ENCODE data around the gene OCEL1. TPM values are rescaled to one million over a fixed set of nuclear protein-coding genes. Genes with fewer than 3 reads are reported as not detected.

OCEL1 gene
- total RNA-seq, 2 experiments from 2014 or later: 17.6 to 17.9 TPM

DNA sequence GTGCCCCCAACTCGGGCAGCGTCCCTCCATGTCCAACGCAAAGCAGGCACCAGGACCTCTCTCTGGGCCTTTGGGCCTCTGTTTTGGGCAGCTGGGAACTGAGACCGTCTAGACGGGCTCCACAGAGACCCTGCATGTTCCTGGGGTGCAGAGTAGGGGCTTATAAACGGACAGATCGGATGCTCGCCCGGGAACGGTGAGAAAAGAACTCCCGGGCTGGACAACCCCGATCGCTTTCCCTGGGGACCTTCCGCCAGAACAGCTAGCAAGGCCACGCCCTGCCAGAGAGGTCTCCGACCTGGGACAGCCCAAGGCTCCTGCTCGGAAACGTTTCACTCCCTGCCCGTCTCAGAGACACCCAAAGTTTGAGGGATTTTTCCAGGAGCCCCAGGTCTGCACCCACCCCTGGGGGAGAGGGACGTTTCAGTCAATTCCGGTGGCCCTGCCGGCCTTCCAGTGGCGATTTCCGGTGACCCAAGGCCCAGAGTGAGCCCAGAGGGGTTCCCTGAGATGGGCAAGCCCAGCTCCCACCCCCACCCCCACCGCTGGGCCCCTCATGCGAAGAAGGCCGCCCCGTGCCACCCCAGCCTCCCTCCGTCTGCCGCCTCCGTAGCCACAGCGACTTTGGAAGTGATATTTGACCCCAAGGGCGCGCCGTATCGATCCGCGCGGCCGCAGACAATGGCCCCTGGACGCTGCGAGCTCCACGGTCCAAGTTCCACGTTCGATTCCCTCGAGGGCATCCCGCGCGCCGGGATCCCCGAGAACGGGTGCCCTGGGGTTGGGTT is 18.0 kb downstream of the OCEL1 start:
- Mint-ChIP-seq H3K4me3 (peak overlapping the region; percentile 52), H3K36me3 (no peaks in the 10 kb centered on the region), H3K27me3 (no peaks in the 10 kb centered on the region), H3K9me3 (no peaks in the 10 kb centered on the region), H3K4me1 (ENCODE audit: low read depth) (peaks cover 9% of the 10 kb centered on the region), H3K27ac (no peak overlapping the region)
- ChIA-PET CTCF (interaction anchor here (1.0 to 1.9 kb wide), 4 partner anchors 9 to 23 kb away, joined by 3 to 5 read pairs (median 4); partner anchors contain the start of genes BABAM1 and OCEL1), POLR2A (no interaction called here)
- no peak for DNase-seq
- intact Hi-C loops (cut with micrococcal nuclease): no loop called here

DNA sequence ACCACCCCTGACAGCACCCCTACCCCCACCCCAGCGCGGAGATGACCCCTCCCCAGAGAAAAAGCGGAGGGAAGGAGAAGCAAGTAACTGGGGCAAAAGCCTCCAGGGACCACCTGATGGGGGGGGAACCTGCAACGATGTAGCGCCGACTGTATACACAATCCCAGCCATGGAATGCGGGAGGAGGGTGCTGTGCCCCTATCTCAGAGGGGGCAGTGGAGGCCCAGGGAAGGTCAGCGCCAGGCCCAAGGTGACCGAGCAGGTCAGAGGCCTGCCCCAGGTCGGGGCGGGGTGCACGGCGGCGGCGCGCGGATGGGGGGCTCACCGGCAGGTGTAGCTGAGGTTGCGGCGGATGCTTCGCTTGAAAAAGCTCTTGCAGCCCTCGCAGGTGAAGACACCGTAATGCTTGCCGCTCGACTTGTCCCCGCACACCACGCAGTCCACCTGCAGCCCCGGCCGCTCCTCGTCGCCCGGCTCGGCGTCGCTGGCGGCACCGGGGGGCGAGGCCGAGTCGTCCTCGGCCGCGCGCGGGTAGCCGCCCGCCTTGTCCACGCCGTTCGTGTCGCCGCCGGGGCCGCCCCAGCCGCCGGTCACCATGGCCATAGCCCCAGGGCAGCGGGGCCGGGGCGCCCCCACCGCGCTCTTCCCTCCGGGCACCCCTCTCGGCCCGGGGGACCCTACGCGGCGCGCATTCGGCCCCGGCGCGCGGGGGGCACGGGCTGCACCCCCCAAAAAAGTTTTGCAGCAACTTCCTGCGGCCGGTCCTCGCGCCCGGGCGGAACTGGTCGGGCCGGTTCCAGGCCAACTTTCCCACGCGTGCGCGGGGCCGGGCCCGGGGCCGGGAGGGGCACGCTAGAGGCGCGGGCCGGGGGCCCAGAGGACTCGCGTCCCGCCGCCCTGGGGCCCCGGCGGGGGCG is 18.9 kb downstream of the OCEL1 start:
- intact Hi-C loops (cut with micrococcal nuclease): no loop called here
- Mint-ChIP-seq H3K27me3 (no peaks in the 10 kb centered on the region), H3K27ac (no peak overlapping the region), H3K4me3 (peak overlapping the region; percentile 52), H3K9me3 (no peaks in the 10 kb centered on the region), H3K4me1 (ENCODE audit: low read depth) (peaks cover 9% of the 10 kb centered on the region), H3K36me3 (no peaks in the 10 kb centered on the region)
- CTCF ChIA-PET: interaction anchor here (1.4 kb wide), 1 partner anchor 16 kb away, joined by 3 read pairs; no protein-coding TSS in a partner anchor
- DNase-seq: no peak
- POLR2A ChIA-PET: no interaction called here

DNA sequence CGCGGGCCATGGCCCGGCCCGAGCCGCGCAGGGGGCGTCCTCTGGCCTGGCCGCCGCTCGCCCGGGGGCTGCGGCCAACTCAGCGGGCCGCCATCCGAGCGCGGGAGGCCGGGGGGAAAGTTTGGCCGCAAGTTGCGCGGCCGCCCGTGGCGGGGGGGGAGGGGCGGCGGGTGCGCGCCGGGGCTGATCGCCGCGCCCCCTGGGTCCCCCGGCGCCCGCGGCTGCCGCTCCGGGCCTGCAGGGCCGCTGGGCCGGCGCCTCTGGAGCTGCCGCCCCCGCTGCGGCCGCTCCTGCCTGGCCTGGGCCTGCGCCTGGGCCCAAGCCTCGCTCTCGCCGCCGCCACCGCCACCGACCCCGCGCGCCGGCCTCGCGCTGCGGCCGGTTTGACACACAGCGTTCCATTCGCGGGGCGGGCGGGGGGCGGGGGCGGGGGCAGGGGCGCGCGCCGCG is 19.5 kb downstream of the OCEL1 start, which contains the start of gene NR2F6:
Gene NR2F6, minus strand, starts transcription at position 385 of the 450 bp plus-strand sequence. CDS start 699 bp downstream, outside the sequence.
- Mint-ChIP-seq H3K4me1 (ENCODE audit: low read depth) (peaks cover 9% of the 10 kb centered on the region), H3K36me3 (no peaks in the 10 kb centered on the region), H3K27me3 (no peaks in the 10 kb centered on the region), H3K27ac (peak within 1 kb of the TSS; percentile 65), H3K9me3 (no peaks in the 10 kb centered on the region), H3K4me3 (peak within 1 kb of the TSS; percentile 82)
- DNase-seq: no peak
- CTCF ChIA-PET: no interaction called here
- POLR2A ChIA-PET: no interaction called here
- intact Hi-C loops (cut with micrococcal nuclease): no loop called here

DNA sequence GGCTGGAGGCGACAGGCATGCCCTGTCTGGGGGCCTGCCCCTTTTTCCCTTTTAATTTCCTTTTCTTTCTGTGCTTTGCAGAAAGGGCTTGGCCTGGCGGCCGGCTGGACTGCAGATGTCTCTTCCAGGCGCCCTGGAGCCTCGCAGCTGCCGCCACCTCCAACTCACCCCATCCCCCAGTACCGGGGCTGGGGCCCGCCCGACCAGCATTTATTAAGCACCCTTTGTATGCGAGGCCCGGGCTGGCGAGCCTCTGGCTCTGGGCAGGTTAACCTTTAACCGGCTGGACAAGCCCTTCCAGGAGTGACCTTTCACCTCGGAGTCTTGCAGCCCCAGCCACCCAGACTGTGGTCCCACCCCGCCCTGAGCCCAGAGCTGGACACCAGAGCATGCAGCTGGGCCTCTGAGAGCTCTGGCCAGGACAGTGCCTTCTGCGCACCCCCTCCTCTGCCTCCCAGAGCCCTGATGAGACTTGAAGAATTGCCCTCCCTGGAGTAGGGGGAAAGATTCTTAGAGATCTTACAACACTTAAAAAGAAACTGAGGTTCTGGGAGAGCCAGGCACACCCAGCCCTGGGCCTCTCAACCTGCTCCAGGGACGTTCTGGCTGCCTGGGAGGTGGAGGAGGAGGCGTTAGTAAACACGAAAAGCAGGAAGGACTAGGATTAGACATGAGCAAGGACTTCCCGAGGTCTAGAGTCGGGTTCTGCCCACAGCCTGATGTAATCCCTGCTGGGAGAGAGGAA is 20.8 kb downstream of the OCEL1 start:
- H3K27me3 Mint-ChIP-seq: no peaks in the 10 kb centered on the region
- H3K27ac Mint-ChIP-seq: no peak overlapping the region
- H3K9me3 Mint-ChIP-seq: no peaks in the 10 kb centered on the region
- H3K36me3 Mint-ChIP-seq: no peaks in the 10 kb centered on the region
- intact Hi-C loops (cut with micrococcal nuclease): no loop called here
- CTCF ChIA-PET: no interaction called here
- H3K4me1 Mint-ChIP-seq (ENCODE audit: low read depth): peaks cover 9% of the 10 kb centered on the region
- POLR2A ChIA-PET: no interaction called here
- peak overlapping the region; percentile 82 for H3K4me3 Mint-ChIP-seq
- no peak for DNase-seq

DNA sequence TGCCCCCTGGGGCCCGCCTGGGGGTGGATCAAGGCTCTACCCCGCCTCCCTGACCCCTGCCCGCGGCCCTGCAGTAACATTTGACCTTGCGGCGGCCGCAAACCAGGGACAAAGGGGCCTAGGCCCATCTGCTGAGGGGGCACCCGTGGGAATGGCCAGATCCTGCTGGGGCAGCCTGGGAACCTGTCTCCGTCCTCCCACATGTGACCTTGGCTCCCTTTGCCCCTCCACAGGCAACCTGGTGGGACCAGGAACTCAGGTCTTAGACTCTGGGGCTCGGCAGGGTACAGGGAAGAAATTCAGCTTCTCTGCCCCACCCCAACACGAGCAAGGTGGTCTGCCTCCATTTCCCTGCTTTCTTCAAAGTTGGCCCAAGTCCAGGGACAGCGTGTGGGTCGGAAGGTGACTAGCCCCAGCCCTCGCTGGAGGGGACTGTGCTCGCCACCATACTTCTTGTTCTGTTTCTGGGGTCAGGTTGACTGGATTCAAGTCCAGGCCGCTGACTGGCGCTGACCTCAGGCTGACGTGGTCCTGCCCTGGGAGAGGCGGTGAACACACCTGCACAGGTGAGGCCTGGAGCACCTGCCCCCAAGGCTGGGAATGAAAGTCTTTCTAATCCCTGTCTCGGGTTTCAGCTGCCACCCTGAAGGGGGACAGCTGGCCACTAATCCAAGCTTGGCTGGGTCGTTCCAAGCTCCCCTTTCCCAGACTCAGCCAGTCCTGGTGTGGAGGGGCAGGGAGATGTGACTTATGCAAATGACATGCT is 22.2 kb downstream of the OCEL1 start:
- intact Hi-C loops (cut with micrococcal nuclease): no loop called here
- CTCF ChIA-PET: interaction anchor here (1.3 kb wide), 1 partner anchor 13 kb away, joined by 6 read pairs; no protein-coding TSS in a partner anchor
- H3K27me3 Mint-ChIP-seq: no peaks in the 10 kb centered on the region
- H3K27ac Mint-ChIP-seq: no peak overlapping the region
- H3K4me1 Mint-ChIP-seq (ENCODE audit: low read depth): peaks cover 9% of the 10 kb centered on the region
- POLR2A ChIA-PET: no interaction called here
- no peaks in the 10 kb centered on the region for H3K36me3 Mint-ChIP-seq
- no peak overlapping the region for H3K4me3 Mint-ChIP-seq
- DNase-seq: no peak
- no peaks in the 10 kb centered on the region for H3K9me3 Mint-ChIP-seq

DNA sequence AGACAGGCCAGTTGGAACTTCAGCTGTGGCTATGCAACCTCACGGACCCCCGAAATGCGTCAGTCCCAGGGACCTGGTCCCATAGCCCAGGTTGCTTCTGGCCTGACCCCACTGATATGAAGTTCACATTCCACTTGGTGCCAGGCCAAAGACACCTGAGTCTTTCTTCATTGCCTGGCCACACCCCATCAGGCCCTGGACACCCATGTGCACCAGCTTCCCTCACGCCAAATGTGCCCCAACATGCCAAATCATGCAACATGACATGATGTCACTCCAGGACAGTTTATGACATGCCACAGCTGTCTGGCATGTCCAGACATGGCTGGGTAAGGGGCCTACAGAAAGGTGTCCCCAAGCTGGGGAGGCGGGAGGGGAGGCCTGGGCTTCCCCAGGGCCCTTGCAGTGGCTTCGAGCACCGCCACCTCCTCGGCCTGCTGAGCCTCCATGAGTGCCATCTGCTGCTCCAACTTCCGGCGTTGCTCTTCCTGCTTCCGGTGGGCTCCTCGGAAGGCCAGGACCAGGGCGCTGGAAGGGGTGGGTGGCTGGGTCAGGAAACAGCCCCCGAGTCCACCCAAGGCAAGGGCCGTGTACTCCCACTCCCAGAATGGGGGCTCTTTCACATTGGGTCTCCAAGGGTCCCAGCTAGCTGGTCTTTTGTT is 24.0 kb downstream of the OCEL1 start:
- no peak overlapping the region for H3K27ac Mint-ChIP-seq
- ChIA-PET POLR2A (interaction anchor here (0.7 kb wide), 1 partner anchor 24 kb away, joined by 3 read pairs; no protein-coding TSS in a partner anchor), CTCF (interaction anchor here (1.3 kb wide), 1 partner anchor 15 kb away, joined by 6 read pairs; no protein-coding TSS in a partner anchor)
- no peaks in the 10 kb centered on the region for H3K36me3 Mint-ChIP-seq
- no peaks in the 10 kb centered on the region for H3K27me3 Mint-ChIP-seq
- no peak for DNase-seq
- intact Hi-C loops (cut with micrococcal nuclease): no loop called here
- H3K9me3 Mint-ChIP-seq: no peaks in the 10 kb centered on the region
- H3K4me3 Mint-ChIP-seq: no peak overlapping the region
- H3K4me1 Mint-ChIP-seq (ENCODE audit: low read depth): peaks cover 7% of the 10 kb centered on the region

DNA sequence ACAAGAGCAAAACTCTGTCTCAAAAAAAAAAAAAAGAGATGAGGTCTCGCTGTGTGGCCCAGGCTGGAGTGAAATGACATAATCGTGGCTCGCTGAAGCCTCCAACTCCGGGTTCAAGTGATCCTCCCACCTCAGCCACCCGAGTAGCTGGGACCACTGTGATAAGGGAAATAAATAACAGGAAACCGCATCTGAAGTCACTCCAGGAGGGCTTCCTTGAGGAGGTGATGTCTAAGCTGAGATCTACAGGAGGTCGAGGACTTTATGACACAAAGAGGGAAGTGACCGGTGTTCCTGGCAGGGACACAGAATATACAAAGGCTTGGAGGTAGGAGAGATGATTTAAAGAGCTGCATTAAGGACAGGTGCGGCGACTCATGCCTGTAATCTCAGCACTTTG is 28.6 kb downstream of the OCEL1 start:
- no peaks in the 10 kb centered on the region for H3K4me1 Mint-ChIP-seq (ENCODE audit: low read depth)
- POLR2A ChIA-PET: no interaction called here
- DNase-seq: no peak
- no peak overlapping the region for H3K4me3 Mint-ChIP-seq
- H3K36me3 Mint-ChIP-seq: no peaks in the 10 kb centered on the region
- no peaks in the 10 kb centered on the region for H3K9me3 Mint-ChIP-seq
- no peaks in the 10 kb centered on the region for H3K27me3 Mint-ChIP-seq
- CTCF ChIA-PET: interaction anchor here (1.0 to 2.2 kb wide), 2 partner anchors 12 to 14 kb away, joined by 3 to 6 read pairs; no protein-coding TSS in a partner anchor
- intact Hi-C loops (cut with micrococcal nuclease): no loop called here
- H3K27ac Mint-ChIP-seq: no peak overlapping the region

DNA sequence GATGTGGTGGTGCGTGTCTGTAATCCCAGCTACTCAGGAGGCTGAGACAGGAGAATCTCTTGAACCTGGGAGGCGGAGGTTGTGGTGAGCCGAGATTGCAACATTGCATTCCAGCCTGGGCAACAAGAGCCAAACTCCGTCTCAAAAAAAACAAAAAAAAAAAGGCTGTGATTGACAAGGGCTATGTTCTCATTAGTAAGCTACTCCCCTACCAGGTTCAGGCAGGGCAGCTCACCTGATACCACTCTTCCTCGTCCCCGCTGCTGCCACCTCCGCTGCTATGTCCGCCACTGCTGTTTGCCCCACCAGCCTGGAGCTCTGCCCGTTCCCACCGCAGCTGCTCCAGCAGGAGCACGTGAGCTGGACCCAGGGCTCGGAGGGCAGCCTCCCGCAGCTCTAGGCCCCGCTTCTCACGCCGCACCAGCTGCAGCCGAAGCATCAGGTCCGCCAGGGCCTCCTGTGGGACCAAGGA is 29.2 kb downstream of the OCEL1 start:
- Mint-ChIP-seq H3K9me3 (no peaks in the 10 kb centered on the region), H3K4me3 (no peak overlapping the region), H3K27me3 (no peaks in the 10 kb centered on the region), H3K27ac (no peak overlapping the region), H3K4me1 (ENCODE audit: low read depth) (no peaks in the 10 kb centered on the region), H3K36me3 (no peaks in the 10 kb centered on the region)
- intact Hi-C loops (cut with micrococcal nuclease): no loop called here
- POLR2A ChIA-PET: no interaction called here
- CTCF ChIA-PET: interaction anchor here (1.0 to 2.2 kb wide), 4 partner anchors 11 to 134 kb away, joined by 3 to 6 read pairs (median 4); no protein-coding TSS in a partner anchor
- no peak for DNase-seq

DNA sequence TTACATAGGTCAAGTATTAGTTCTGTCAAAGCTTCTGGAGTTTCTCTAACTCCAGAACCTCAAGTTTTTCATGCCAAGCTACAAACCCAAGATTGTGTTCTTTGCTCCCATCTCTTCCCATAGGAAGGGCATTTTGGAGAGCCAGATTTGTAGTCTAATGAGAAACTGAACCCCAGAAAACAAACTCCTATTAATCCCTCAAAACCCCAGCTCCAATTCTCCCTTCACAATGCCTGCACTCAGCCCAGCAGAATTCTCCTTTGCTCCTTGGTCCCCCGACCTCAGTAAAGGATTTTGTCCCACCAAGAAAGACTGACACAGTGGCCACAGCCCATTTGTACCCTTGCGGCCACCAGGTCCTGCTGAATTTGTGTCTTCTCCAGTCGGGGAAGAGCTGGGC is 30.1 kb downstream of the OCEL1 start:
- Mint-ChIP-seq H3K36me3 (no peaks in the 10 kb centered on the region), H3K4me3 (no peak overlapping the region), H3K27ac (no peak overlapping the region), H3K4me1 (ENCODE audit: low read depth) (peaks cover 5% of the 10 kb centered on the region), H3K27me3 (no peaks in the 10 kb centered on the region), H3K9me3 (no peaks in the 10 kb centered on the region)
- POLR2A ChIA-PET: no interaction called here
- no peak for DNase-seq
- intact Hi-C loops (cut with micrococcal nuclease): no loop called here
- CTCF ChIA-PET: interaction anchor here (1.1 to 2.2 kb wide), 4 partner anchors 8 to 133 kb away, joined by 3 to 6 read pairs (median 4); partner anchors contain the start of gene USHBP1

DNA sequence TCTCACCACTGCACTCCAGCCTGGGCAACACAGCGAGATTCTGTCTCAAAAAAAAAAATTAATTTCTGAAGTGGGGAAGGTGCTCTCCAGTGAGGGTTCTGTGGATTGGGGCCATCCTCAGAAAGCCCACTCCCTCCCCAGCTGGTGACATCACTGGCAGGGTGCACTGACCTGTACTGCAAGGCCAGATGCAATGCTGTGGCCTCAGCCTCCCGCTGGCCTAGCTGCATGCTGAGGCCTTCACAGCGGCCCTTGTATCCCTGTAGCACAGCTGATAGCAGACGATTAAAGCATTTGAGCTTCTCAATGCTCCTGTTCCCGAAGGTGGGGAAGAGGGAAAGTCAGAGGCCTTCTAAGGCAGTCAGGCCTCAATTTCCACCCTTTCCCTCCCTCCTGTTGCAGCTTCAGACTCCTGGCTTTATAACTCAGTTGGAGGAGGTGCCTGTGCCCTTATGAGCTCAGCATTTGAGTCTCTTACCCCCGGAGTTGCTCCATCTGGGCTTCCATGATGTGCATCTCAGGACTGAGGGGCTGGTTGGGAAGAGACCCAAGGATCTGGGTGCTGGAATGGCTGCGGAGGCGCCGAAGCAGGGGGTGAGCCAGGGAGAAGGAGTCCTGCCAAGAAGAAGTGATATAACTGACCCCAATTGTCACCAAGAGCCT is 33.2 kb downstream of the OCEL1 start:
- intact Hi-C loops (cut with micrococcal nuclease): no loop called here
- CTCF ChIA-PET: interaction anchor here (0.6 to 5.5 kb wide), 9 partner anchors 23 to 363 kb away, joined by 3 to 85 read pairs (median 4); partner anchors contain the start of genes ANKLE1 and MRPL34

More for the DNA sequence above, 33.2 kb downstream of the OCEL1 start:
- no peaks in the 10 kb centered on the region for H3K27me3 Mint-ChIP-seq
- no peaks in the 10 kb centered on the region for H3K36me3 Mint-ChIP-seq
- no peak overlapping the region for H3K27ac Mint-ChIP-seq
- no peak overlapping the region for H3K4me3 Mint-ChIP-seq
- POLR2A ChIA-PET: interaction anchor here (0.6 to 1.1 kb wide), 2 partner anchors 8 to 183 kb away, joined by 3 to 4 read pairs; partner anchors contain the start of genes BABAM1 and MYO9B
- H3K9me3 Mint-ChIP-seq: no peaks in the 10 kb centered on the region
- no peak for DNase-seq
- peaks cover 5% of the 10 kb centered on the region for H3K4me1 Mint-ChIP-seq (ENCODE audit: low read depth)
